Right atrium auricular region (tissue), 2 donors: ENCODE measurements around the gene CTNS. TPM values are rescaled to one million over a fixed set of nuclear protein-coding genes. Genes with fewer than 3 reads are reported as not detected.

Experiments
- DNase-seq: peaks from one replicate; pipeline ENCODE4 v3.0.0-alpha.2; 2019; ENCODE audit warnings: low spot score
- H3K27ac ChIP-seq, 2 donors: fragments of 200-600 bp; sonication (generic); 1 replicate in 1 of 2; 2 replicates in 1 of 2; pipeline ENCODE4 v1.5.1; 2016 to 2019
- H3K27me3 ChIP-seq, 2 donors: fragments of 200-600 bp; sonication (generic); one replicate each; pipeline versions ENCODE4 v1.5.1 to v1.6.0; 2017 to 2019
- H3K36me3 ChIP-seq: fragments of 200-600 bp; sonication (generic); one replicate; pipeline ENCODE4 v1.5.1; 2016
- H3K4me1 ChIP-seq, 2 donors: fragments of 200-600 bp; sonication (generic); one replicate each; pipeline versions ENCODE4 v1.5.1 to v1.6.0; 2017 to 2019
- H3K4me3 ChIP-seq, 2 donors: fragments of 200-600 bp; sonication (generic); 1 replicate in 1 of 2; 2 replicates in 1 of 2; pipeline ENCODE4 v1.5.1; 2017 to 2019; ENCODE audit warnings: mild to moderate bottlenecking in 1 of 2, moderate library complexity in 1 of 2
- H3K9me3 ChIP-seq, 2 donors: fragments of 200-600 bp; sonication (generic); one replicate each; pipeline ENCODE4 v1.5.1; 2019
- total RNA-seq, 2 donors: library from RNA; depleted of rRNA; stranded (reverse); fragments of >200 nt; gene quantifications; one replicate each; pipeline ENCODE4 v1.1.0, GENCODE V29; 2016
- TF ChIP-seq, protein P1 (sequence below), 2 donors: fragments of 200-600 bp; sonication (generic); IDR thresholded peaks; one replicate each; pipeline ENCODE4 v1.5.1; 2019; ENCODE audit warnings: antibody characterized with exemption in 2 of 2

CTNS gene
- total RNA-seq, 2 donors from 2014 or later = 17.6 to 19.1 TPM

- peaks cover 0 to 4% of the 10 kb centered on the region in 2 donors for H3K27me3 ChIP-seq
- DNase-seq = no peak
These were observed 52.9 kb downstream of the CTNS start for GRCh38 chr17:3689262-3690093.

DNA sequence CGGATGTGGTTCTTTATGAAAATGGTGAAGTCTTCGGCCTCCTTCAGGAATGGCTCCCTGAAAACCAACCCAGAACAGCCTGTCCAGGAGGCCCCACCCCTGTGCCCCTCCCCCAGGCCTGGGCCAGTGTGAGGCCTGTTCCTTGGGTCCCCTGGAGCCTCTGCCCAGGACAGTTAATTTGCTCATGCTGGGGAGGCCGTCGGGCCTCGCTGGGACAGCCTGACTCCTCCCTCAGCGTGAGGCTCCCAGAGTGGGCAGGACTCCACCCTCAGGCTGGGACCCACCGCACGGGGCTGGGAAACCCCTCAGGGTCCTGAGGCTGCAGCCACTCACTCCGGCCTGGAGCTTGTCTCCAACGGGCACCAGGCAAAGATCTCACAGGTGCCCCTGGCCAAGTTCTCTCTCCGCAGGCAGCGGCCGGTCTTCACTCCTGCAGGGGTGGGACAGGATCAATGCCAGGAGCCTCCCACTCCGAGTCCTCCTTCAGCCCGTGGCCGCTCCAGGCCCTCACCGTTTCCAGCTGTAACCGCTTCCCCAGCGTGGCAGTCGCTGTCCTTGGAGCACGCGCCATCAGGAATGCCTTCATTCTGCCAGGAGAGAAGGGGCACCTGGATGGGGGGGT, 53.6 kb downstream of the CTNS start:
- Histone ChIP-seq H3K4me1 (peaks cover 0 to 7% of the 10 kb centered on the region in 2 donors), H3K36me3 (no peaks in the 10 kb centered on the region), H3K27ac (no peak overlapping the region), H3K4me3 (no peak overlapping the region), H3K27me3 (peaks cover 0 to 7% of the 10 kb centered on the region in 2 donors), H3K9me3 (no peaks in the 10 kb centered on the region)
- no peak for DNase-seq
- TF ChIP-seq, protein P1, sequence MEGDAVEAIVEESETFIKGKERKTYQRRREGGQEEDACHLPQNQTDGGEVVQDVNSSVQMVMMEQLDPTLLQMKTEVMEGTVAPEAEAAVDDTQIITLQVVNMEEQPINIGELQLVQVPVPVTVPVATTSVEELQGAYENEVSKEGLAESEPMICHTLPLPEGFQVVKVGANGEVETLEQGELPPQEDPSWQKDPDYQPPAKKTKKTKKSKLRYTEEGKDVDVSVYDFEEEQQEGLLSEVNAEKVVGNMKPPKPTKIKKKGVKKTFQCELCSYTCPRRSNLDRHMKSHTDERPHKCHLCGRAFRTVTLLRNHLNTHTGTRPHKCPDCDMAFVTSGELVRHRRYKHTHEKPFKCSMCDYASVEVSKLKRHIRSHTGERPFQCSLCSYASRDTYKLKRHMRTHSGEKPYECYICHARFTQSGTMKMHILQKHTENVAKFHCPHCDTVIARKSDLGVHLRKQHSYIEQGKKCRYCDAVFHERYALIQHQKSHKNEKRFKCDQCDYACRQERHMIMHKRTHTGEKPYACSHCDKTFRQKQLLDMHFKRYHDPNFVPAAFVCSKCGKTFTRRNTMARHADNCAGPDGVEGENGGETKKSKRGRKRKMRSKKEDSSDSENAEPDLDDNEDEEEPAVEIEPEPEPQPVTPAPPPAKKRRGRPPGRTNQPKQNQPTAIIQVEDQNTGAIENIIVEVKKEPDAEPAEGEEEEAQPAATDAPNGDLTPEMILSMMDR (IDR thresholded peaks at IDR 0.05) = no peak

More at GRCh38 chr17:3689262-3690093, 52.9 kb downstream of the CTNS start:
- TF ChIP-seq, protein P1 (IDR thresholded peaks at IDR 0.05) = no peak
- H3K36me3 ChIP-seq = no peaks in the 10 kb centered on the region
- no peaks in the 10 kb centered on the region for H3K4me1 ChIP-seq
- no peak overlapping the region for H3K4me3 ChIP-seq
- H3K27ac ChIP-seq = no peak overlapping the region
- H3K9me3 ChIP-seq = no peaks in the 10 kb centered on the region

DNA sequence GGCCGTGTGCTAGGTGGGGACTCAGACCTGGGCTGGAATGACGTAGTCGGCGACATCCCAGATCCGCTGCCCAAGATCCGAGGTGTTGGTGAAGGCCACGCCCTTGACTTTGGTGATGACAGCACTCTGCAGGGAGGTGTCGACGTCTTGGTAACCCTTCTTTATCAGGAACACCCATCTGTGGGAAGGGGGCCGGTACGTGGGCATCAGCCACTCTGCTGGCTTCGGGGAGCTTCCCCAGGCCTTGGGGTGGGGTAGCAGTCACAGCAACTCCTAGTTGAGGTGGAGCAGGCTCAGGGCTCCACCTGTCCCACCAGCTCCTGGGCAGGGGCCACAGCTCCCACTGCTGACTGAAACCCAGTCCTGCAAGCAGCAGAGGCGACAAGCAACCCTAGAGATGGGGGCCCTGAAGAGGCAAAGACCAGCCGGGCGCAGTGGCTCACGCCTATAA, 55.1 kb downstream of the CTNS start:
- TF ChIP-seq, protein P1 (IDR thresholded peaks at IDR 0.05) = no peak
- Histone ChIP-seq H3K4me1 (peaks cover 0 to 22% of the 10 kb centered on the region in 2 donors), H3K9me3 (no peaks in the 10 kb centered on the region), H3K36me3 (no peaks in the 10 kb centered on the region), H3K4me3 (no peak overlapping the region), H3K27ac (no peak overlapping the region), H3K27me3 (peaks cover 0 to 11% of the 10 kb centered on the region in 2 donors)
- no peak for DNase-seq

- Histone ChIP-seq H3K9me3 (no peaks in the 10 kb centered on the region), H3K27me3 (peaks cover 0 to 11% of the 10 kb centered on the region in 2 donors), H3K27ac (no peak overlapping the region), H3K4me3 (no peak overlapping the region), H3K36me3 (no peaks in the 10 kb centered on the region), H3K4me1 (peaks cover 0 to 24% of the 10 kb centered on the region in 2 donors)
- TF ChIP-seq, protein P1 (IDR thresholded peaks at IDR 0.05) = no peak
- DNase-seq = no peak
These were observed 55.8 kb downstream of the CTNS start for GRCh38 chr17:3692346-3692745.

- TF ChIP-seq, protein P1 (IDR thresholded peaks at IDR 0.05) = no peak
- no peaks in the 10 kb centered on the region for H3K36me3 ChIP-seq
- no peak overlapping the region for H3K27ac ChIP-seq
- no peaks in the 10 kb centered on the region for H3K9me3 ChIP-seq
- no peak overlapping the region for H3K4me3 ChIP-seq
- H3K4me1 ChIP-seq = peaks cover 0 to 24% of the 10 kb centered on the region in 2 donors
- peaks cover 0 to 11% of the 10 kb centered on the region in 2 donors for H3K27me3 ChIP-seq
- no peak for DNase-seq
These were observed 56.6 kb downstream of the CTNS start for GRCh38 chr17:3693141-3693540.
